Upper lobe of left lung (tissue), 4 donors: Measurements from ENCODE around the gene NUDT6.

ENCODE experiments used
- CTCF ChIP-seq, 6 experiments: fragments of 450-650 bp in 4 of 6; fragments of 200-600 bp in 2 of 6; sonication (generic) in 2 of 6; IDR thresholded peaks; one replicate each; pipeline ENCODE4 v1.5.1; 2016 to 2019; ENCODE audit warnings: antibody characterized with exemption in 6 of 6
- EP300 ChIP-seq, 4 donors: sonication (generic); formaldehyde crosslinking; IDR thresholded peaks; one replicate each; pipeline ENCODE4 v1.5.1; 2017; ENCODE audit warnings: antibody characterized with exemption in 4 of 4, control low read depth in 2 of 4
- POLR2A ChIP-seq, 4 donors: fragments of 450-650 bp; IDR thresholded peaks; one replicate each; pipeline ENCODE4 v1.5.1; 2016 to 2017; ENCODE audit warnings: antibody characterized with exemption in 4 of 4, mild to moderate bottlenecking in 2 of 4
- POLR2AphosphoS5 ChIP-seq, 2 donors: sonication (generic); formaldehyde crosslinking; IDR thresholded peaks; one replicate each; pipeline ENCODE4 v1.5.1; 2017; ENCODE audit warnings: antibody characterized with exemption in 2 of 2

DNA sequence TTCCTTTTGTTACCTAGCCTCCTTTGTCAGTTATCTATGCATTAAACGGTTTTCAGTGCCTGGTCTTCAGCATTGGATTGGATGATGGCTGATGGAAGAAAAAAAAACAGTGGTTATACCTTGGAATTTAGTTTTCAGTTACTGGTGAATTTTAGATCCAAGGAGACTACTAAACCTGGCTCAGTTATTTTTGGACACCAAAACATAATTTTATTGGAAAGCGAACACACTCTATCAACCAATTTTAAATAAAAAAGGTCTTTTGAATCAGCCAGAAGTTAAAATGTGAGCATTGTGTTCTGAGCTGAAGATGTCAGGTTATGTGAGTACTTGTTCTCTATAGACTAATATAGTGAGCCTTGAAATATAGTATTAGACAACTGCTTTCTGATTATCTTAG, 63.7 kb downstream of the NUDT6 start:
- no peak for TF ChIP-seq POLR2A (IDR thresholded peaks at IDR 0.05)
- no peak for TF ChIP-seq CTCF (IDR thresholded peaks at IDR 0.05)
- no peak for TF ChIP-seq POLR2AphosphoS5 (IDR thresholded peaks at IDR 0.05)
- no peak for TF ChIP-seq EP300 (IDR thresholded peaks at IDR 0.05)
